Colonic mucosa (tissue), 4 donors: Measurements from ENCODE around the gene CSPG5. TPM values are rescaled to one million over a fixed set of nuclear protein-coding genes. Genes with fewer than 3 reads are reported as not detected.

ENCODE experiments used
- DNase-seq: peaks from one replicate; pipeline ENCODE4 v3.0.0-alpha.2; 2020
- H3K27ac ChIP-seq: fragments of 200-600 bp; one replicate; pipeline ENCODE4 v1.8.0; 2021
- H3K27me3 ChIP-seq: fragments of 200-600 bp; one replicate; pipeline ENCODE4 v1.8.0; 2021
- H3K36me3 ChIP-seq: fragments of 200-600 bp; one replicate; pipeline ENCODE4 v1.8.0; 2021
- H3K4me1 ChIP-seq: fragments of 200-600 bp; one replicate; pipeline ENCODE4 v1.8.0; 2021; ENCODE audit warnings: mild to moderate bottlenecking
- H3K4me3 ChIP-seq: fragments of 200-600 bp; one replicate; pipeline ENCODE4 v1.8.0; 2021
- H3K9ac ChIP-seq, 2 donors: one replicate each; pipeline ENCODE4 v1.7.0; 2013; ENCODE audit warnings: control low read depth in 2 of 2, low read depth in 2 of 2, low read length in 2 of 2
- H3K9me3 ChIP-seq: fragments of 200-600 bp; one replicate; pipeline ENCODE4 v1.8.0; 2021
- intact Hi-C: fragments of 100-400 bp; cut with DNase I; formaldehyde crosslinking; loops from one replicate; pipeline ENCODE4 v1.14.1; 2022
- total RNA-seq, 2 donors: library from RNA; stranded (reverse); fragmentation: NEBNext Ultra II Directional in 1 of 2; extraction: Animal tissue kit (Norgen Biotek cat#: 25700) in 1 of 2; gene quantifications; one replicate each; pipeline ENCODE4 v1.2.1, GENCODE V29; 2021
- TF ChIP-seq, protein P1 (sequence below): fragments of 200-600 bp; IDR thresholded peaks from one replicate; pipeline ENCODE4 v1.8.0; 2022; ENCODE audit warnings: antibody characterized with exemption, mild to moderate bottlenecking
- donor health status: healthy.
- donor health status: DM: no; HTN: no; CAD: no.
- donor health status: DM: no; HTN: no; CAD: no.

Gene CSPG5, protein sequence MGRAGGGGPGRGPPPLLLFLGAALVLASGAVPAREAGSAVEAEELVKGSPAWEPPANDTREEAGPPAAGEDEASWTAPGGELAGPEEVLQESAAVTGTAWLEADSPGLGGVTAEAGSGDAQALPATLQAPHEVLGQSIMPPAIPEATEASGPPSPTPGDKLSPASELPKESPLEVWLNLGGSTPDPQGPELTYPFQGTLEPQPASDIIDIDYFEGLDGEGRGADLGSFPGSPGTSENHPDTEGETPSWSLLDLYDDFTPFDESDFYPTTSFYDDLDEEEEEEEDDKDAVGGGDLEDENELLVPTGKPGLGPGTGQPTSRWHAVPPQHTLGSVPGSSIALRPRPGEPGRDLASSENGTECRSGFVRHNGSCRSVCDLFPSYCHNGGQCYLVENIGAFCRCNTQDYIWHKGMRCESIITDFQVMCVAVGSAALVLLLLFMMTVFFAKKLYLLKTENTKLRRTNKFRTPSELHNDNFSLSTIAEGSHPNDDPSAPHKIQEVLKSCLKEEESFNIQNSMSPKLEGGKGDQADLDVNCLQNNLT
- total RNA-seq, result under 1 TPM; 0.66 to 0.74 TPM

- Histone ChIP-seq H3K4me1 (peaks cover 7% of the 10 kb centered on the region), H3K4me3 (peak within 1 kb of the TSS; percentile 65), H3K9ac (peak within 1 kb of the TSS in 1 of 2 donors; percentile 39), H3K27me3 (peaks cover 14% of the 10 kb centered on the region), H3K36me3 (no peaks in the 10 kb centered on the region), H3K27ac (no peak within 1 kb of the TSS), H3K9me3 (no peaks in the 10 kb centered on the region)
- no peak for DNase-seq
- TF ChIP-seq, protein P1, sequence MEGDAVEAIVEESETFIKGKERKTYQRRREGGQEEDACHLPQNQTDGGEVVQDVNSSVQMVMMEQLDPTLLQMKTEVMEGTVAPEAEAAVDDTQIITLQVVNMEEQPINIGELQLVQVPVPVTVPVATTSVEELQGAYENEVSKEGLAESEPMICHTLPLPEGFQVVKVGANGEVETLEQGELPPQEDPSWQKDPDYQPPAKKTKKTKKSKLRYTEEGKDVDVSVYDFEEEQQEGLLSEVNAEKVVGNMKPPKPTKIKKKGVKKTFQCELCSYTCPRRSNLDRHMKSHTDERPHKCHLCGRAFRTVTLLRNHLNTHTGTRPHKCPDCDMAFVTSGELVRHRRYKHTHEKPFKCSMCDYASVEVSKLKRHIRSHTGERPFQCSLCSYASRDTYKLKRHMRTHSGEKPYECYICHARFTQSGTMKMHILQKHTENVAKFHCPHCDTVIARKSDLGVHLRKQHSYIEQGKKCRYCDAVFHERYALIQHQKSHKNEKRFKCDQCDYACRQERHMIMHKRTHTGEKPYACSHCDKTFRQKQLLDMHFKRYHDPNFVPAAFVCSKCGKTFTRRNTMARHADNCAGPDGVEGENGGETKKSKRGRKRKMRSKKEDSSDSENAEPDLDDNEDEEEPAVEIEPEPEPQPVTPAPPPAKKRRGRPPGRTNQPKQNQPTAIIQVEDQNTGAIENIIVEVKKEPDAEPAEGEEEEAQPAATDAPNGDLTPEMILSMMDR, result no peak
- intact Hi-C loops, result no loop called here
Measured at GRCh38 chr3:47578691-47579632, at the start of gene CSPG5. Gene CSPG5, minus strand, starts transcription at chr3:47578865. Its CDS starts 172 bp downstream, at chr3:47578693.

DNA sequence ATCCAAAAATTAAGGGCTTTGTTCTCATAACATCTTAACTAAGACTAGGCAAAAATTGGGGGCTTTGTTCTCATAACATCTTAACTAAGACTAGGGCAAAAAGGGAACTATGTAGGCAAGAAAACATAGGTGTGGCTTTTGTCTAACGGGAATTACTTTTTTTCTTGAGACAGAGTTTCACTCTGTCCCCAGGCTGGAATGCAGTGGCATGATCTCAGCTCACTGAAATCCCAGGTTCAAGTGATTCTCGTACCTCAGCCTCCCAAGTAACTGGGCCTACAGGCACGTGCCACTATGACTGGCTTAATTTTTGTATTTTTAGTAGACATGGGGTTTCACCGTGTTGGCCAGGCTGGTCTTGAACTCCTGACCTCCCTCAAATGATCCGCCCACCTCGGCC, 49.8 kb upstream of the CSPG5 start:
- Histone ChIP-seq H3K36me3 (peaks cover 4% of the 10 kb centered on the region), H3K4me3 (no peak overlapping the region), H3K9ac (no peak overlapping the region), H3K27me3 (no peaks in the 10 kb centered on the region), H3K27ac (no peak overlapping the region), H3K4me1 (no peaks in the 10 kb centered on the region), H3K9me3 (no peaks in the 10 kb centered on the region)
- DNase-seq, result no peak
- intact Hi-C loops, result no loop called here
- TF ChIP-seq, protein P1, result no peak

DNA sequence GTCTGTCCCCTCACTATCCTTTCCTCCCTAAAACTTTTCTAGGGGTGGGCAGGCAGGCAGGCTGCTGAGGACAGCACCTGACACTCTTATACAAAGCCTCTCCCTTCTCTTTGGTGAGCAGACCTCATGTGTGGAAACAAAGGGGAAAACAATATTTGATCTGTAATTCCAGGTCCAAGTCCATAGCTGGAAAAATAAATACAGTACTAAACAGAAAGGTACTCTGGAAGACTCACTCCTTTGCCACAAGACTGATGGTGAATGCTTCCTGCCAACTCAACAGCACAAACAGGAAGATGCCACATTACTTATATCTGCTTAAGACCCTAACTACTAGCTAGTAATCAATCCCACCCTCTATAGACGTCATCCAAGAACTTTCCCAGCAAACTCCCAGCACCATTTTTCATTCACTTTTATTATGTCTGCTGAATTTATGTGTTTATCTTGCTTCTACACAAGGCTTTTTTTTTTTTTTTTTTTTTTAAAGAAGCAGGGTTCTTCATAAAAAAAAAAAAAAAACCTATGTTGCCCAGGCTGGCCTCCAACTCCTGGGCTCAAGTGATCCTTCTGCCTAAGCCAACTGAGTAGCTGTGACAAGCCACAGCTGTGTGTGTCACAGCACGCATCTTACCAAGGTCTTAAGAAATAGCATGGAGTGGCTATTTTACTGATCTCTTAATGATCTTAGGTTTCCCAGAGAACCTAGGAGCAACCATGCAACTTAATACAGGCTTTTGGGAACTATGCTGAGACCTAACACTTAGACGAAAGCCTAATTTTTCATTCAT, 44.2 kb upstream of the CSPG5 start:
- intact Hi-C loops, result no loop called here
- Histone ChIP-seq H3K4me3 (no peak overlapping the region), H3K36me3 (no peaks in the 10 kb centered on the region), H3K4me1 (no peaks in the 10 kb centered on the region), H3K9ac (no peak overlapping the region), H3K27me3 (no peaks in the 10 kb centered on the region), H3K9me3 (no peaks in the 10 kb centered on the region), H3K27ac (no peak overlapping the region)
- TF ChIP-seq, protein P1, result no peak
- no peak for DNase-seq

DNA sequence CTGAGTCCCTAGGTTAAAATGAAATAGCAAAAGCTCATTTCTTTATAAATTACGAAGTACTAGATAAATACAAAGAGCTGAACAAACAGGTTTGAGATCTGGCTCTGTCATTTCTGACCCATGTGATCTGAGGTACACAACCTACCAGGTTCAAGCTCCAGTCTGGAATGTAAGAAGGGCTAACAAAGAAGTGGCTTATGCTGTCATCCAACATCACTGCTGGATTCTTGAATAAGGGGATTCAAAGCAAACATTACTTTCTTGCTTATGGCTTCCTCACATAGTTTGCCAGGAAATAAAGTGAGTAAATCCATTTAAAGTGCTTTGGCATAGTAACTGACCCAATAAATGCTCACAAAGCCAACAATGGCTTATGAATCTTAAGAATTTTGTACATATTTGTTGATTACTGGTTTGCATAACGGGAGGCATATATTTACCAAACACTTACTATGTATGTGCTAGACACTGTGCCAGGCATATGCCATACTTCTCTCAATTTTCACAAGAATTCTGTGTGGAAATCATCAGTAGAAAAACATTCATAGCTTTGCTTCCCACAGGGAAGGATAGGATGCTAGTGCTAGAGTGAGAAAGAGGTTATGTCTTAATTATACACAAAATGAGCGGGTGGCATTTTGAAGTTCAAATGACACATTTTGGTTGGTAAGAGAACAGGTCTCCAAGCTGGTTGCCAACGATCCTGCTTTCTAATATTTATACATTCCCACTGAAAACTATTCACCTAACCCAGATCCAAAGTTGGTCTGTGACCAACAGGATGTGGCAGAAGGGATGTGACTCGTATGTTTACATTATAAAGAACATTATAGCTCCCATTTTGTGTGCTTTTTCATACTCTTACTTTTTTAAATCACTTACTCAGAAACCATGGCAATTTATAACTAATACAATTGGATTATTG, 38.7 kb upstream of the CSPG5 start:
- Histone ChIP-seq H3K36me3 (no peaks in the 10 kb centered on the region), H3K27me3 (no peaks in the 10 kb centered on the region), H3K9ac (no peak overlapping the region), H3K9me3 (no peaks in the 10 kb centered on the region), H3K4me1 (no peaks in the 10 kb centered on the region), H3K27ac (no peak overlapping the region), H3K4me3 (no peak overlapping the region)
- TF ChIP-seq, protein P1, result no peak
- intact Hi-C loops, result no loop called here
- no peak for DNase-seq
